GM18508 (cell line): ENCODE measurements around the gene ANKRD13B.
"Not testable (repeated sequence)": the region's sequence is repeated elsewhere in the genome, so short reads cannot be mapped to it uniquely, and the experiment has no call there.

Source experiments
- ATAC-seq: cut with Tn5 transposase; IDR thresholded peaks from one replicate; pipeline ENCODE4 v1.9.1; 2021; ENCODE audit warnings: moderate number of reproducible peaks; ENCODE audit not compliant: insufficient read depth, unreplicated experiment

ANKRD13B gene

DNA sequence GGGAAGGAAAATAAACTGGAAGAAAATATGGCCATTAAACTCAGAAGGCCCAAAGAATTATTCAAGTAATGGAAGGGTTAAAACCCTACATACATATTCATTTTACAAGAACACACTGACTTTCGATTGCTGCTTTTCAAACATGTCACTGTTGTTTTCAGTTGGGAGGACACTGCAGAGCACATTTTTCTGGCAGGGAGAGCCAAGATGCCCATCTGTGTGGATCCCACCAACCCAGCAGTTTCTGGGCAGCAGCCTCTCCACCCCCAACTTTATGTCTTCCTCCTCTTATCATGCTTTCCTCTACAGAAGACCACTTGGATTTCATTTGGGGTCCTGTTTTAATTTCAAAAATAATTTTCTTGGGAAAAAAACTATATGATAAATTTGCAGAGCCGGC, 36.9 kb downstream of the ANKRD13B start:
- no peak for ATAC-seq

DNA sequence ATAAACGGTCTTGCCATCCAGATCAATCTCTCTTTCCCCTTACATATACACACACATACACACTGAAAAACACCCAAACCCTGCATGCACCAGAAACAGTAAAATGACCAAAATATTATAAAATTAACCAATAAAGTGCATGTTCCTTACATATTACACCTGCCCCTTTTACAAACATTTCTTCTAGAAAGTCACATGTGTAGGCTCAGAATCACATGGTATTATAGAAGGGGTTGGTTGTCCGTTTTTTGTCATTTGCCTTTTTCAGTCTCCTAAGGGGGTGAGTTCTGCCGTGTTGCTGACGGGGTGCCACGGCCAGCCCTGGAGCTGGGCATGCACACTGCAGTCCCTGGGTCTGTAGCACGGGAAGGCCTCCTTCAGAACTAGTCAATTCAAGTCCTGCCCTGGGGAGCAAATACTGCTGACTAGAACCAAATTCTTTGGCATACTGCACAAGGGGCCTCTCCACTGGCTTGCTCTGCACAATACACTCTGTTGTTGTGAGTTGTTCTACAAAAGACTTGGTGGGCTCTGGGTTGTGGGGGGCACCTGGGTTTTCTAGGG, 37.8 kb downstream of the ANKRD13B start:
- ATAC-seq, result no peak

DNA sequence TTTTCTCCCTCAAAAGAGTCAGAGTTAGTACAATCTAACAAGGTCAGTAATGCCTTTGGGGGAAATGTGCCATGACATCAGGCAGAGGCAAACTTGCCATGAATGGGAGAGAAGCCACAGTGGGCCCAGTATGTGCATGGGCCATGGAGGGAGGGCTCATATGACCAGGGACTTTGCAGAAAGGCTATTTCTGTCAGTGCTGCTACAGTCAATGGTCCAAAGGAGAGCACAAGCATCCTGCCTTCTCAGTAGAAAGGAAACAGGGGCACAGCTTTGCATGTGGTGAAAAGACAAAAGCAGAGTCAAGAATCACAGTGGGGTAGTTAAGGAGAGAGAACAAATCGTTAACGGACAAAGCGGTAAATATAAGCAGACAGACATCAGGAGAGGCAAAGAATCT, 41.0 kb downstream of the ANKRD13B start:
- ATAC-seq, result no peak

DNA sequence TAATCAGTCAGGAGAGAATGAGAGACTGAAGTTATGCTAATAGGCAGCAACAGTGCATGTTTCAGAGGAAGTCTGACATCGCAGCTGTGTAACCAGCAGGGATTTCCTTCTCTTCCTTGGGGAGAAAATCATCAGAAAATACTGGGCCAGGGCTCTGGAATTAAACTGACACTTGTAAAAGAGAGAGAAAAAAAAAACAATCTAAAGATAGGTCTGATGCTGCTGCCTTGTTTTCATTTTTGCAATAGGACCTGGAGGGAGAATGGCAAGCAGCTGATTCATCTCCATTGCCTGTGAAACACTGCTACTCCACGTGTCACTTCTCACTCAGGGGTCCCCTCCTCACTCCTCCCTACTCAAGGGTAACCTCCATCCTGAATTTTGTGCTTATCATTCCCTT, 47.5 kb downstream of the ANKRD13B start:
- ATAC-seq, result no peak

DNA sequence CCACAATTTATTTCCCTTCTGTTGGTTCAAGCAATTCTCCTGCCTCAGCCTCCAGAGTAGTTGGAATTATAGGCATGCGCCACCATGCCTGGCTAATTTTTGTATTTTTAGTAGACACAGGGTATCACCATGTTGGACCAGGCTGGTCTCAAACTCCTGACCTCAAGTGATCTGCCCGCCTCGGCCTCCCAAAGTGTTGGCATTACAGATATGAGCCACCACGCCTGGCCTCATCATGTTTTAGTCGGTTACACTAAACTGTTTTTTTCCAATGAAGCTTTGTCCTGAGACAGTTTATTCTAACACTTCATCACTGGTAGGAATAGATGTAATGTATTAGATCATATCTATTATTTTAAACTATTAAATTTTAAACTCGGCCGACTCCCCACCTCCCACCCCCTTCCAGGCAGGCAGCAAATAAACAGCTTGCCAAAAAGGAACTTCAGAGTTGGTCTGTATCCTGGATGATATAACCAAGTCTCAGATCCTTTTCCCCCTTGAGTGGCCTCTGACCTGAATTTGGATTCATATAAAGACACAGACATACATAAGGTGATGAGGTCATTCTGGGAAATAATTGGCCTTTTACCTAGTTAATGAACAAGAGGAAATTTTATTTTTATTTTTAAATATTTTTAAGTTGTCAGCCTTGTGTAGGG, 48.2 kb downstream of the ANKRD13B start:
- no peak for ATAC-seq

DNA sequence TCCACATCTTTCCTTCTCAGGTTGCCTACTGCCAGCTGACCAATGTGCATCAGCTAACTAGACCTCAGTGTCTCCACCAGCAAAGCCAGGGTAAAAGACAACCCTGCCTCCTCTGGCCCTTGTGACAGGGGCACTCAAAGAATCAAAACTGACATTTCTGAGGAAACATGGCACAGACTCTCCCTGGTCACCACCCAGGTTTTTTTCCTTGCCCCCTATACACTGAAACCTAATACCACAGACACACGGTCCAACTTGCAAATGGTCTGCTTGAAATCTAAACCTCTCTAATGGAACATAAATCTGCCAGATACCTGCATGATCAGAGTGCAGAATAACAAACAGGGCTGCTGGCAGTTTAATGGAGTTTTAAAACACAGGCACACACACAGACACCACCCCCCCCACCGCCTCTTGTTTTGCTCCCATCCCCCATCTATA, 49.3 kb downstream of the ANKRD13B start:
- ATAC-seq, result no peak

DNA sequence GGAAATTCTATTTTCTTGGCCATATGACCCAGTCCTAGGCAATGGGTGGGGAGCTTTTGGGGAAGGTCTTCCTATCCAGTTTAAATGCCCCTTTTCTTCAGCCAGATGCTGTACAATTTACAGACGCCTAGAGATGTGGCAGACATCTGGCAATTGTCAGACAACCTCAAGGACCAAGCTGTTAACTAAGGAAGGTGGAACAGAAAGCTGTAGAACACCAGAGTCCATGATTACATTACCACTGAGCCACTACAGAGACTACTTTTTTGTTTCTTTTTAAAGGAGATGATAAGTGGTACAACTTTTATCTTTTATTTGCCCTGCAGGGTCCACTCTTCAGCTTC, 50.9 kb downstream of the ANKRD13B start:
- ATAC-seq, result no peak

DNA sequence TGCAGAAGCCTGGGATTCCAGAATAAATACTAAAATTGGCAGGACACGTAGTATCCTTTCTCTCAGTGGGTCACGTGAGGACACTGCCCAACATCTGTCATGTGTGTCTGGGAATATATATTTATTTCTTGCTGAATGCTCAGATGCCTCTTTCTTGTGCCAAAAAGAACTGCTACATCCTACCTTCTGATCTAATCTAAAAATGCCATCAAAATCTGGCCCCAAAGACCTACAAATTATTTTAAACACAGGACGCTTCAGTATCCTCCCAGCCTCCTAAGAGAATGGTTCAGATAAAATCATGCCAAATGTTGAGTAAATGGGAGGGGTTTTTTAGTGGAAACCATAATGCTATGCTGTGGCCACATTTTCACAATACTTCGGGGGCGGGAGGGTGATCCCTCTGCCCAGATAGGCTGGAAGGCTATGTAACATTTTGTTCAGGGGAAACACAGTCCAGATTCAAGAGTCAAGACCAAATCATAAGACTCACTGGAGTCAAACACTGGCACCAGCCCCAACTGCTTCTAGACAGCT, 52.7 kb downstream of the ANKRD13B start:
- ATAC-seq, result no peak

DNA sequence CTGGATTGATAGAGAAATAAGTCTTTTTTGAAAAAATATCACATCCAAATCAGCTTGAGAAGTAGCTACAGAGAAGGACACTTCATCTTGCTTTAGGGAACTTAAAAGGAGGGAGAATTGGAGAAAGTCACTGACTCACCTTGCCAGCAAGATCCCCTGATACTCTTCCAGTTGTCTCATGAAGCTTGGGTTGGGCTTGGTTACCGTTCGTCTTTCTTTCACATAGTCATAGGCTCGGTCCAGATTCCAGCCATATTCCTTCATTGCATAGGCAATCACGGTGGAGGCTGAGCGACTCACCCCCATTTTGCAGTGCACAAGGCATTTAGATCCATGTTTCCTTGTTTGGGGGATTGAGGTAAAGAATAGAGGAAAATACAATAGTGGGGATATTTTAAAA, 55.1 kb downstream of the ANKRD13B start:
- ATAC-seq, result no peak

DNA sequence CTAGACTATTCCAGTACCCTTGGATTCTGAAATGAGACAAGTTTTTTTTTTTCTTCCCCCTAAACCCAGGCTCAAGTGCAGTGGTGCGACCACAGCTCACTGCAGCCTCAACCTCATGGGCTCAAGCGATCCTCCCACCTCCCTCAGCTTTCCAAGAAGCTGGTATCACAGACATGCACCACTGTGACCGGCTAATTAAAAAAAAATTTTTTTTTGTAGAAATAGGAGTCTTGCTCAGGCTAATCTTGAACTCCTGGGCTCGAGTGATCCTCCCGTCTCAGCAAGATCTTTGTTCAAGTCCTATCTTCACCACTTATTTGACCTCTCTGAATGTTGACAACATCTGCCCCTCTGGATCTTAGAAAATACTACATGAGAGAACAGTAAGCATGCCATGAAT, 56.4 kb downstream of the ANKRD13B start:
- ATAC-seq, result no peak

DNA sequence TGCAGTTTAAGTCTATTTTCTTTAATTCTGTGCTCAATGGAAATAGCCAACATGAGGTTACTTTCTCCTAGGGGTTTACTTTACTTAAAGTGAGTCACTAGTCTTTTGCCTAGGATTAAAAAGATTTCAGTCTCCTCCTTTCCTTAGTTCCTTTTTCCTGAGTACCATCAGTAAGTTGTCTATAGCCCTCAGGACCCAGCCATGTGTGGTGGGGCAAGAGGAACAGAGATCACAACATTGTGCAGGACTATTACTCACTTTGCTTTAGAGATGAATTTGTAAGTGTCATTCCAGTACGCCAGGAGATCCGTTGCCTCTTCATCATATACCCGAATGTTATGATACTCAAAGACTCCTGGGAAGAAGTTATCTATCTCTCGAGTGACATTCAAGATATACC, 57.5 kb downstream of the ANKRD13B start:
- no peak for ATAC-seq

DNA sequence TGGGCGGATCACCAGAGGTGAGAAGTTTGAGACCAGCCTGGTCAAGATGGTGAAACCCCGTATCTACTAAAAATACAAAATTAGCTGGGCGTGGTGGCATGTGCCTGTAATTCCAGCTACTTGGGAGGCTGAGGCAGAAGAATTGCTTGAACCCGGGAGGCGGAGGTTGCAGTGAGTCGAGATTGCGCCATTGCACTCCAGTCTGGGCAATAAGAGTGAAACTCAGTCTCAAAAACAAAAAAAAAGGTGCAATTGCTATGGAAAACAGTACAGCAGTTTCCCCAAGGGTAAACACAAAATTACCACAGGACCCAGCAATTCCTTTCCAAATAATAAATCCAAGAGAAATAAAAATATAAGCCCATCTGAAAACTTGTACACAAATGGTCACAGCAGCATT, 59.0 kb downstream of the ANKRD13B start:
- ATAC-seq, result not testable (repeated sequence)

DNA sequence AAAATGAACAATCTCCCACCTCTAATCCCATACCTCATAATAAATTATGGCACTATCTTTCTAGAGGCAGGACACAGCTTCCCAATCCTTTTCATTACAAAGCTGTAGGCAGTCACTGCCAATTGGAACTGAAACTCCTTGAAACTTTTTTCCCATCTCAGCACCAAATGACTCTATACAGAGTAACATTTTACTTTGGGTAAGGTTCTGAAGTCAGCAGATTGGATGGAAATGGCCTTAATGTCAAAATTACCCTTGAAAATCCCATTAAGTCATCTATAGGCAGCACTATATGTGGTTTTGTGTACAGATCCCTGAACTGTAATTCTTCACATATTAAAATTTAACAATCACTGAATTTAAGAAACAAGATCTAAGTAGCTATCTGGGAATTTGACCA, 60.0 kb downstream of the ANKRD13B start:
- no peak for ATAC-seq

DNA sequence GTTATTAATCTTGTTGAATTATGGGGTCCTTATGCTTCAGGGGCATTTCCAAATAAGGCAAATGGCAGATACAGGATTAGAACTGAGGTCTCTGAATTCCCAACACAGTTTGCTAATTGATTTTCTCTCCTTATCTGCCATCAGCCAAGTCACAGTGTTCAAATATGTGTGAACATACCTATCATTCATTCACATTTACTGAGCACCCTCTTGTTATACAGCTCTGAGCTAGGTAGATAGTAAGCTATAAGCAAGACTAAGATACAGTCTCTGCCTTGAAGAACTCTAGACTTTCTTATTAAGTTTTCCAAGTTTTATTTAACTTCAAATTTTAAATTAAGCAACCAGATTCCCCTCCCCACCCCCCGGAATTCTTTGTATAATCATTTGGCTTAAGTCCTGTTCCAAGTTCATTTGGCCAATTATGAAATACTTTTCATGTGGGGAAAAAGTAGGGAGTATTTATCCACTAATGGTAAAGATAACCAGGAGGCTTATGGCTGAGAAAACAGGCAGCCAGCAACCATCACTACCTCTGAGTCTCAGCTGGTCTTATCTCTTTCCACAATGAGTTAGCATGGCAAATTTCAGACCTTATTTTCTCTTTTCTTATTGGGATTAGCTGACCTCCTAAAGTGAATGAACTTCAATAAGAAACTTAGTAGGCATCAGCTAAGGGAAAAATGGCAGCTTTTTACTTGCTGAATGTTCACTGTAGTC, 61.2 kb downstream of the ANKRD13B start:
- no peak for ATAC-seq

DNA sequence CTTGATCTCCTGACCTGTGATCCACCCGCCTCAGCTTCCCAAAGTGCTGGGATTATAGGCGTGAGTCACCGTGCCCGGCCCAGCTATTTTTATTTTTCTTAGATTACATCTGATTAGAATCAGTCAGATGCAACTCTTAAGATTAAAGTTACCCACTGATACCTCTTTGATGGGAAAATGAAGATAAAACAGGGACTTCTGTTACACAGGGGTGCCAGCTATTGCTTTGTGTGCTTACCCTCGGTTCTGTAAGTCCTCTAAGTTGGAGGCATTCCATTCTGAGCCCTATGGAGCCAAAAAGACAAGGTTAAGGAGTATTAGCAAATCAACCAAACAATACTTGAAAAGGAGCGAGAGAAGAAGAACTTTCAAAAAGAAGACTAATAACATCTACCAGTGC, 62.4 kb downstream of the ANKRD13B start:
- no peak for ATAC-seq

DNA sequence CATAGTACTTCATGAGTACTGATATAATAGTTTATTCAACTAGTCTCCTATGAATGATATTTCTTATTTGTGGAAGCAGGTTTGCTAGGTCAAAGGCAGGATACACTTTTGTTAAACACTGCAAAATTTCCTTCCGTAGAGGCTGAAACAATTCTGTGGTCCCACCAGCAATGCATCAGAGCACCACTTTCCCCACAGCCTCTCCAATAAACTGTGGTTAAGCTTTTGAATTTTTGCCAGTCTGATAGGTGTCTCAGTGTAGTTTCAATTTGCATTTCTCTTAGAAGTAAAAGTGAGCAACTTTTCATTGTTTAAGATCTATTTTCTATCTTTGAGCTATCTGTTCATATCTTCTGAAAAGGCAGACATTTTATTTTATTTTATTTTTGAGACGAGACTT, 66.2 kb downstream of the ANKRD13B start:
- ATAC-seq, result no peak

DNA sequence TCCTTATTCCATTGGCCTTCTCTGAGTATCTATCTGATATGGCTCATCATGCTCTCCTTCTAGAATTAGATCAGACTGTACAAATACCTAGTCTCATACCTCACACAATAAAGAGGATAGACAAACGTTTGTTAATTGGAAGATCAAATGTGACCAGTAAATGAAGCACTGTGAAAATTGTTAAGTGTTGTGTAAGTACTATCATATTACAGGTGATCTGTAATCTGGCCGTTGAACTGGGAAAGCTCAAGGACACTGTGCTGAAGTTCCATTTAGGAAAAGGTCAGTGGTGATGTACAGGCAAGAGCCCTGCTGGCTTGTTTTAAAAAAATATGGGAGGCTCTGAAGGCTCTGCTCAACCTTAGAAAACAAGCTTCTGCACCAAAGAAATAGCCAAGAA, 68.3 kb downstream of the ANKRD13B start:
- no peak for ATAC-seq

DNA sequence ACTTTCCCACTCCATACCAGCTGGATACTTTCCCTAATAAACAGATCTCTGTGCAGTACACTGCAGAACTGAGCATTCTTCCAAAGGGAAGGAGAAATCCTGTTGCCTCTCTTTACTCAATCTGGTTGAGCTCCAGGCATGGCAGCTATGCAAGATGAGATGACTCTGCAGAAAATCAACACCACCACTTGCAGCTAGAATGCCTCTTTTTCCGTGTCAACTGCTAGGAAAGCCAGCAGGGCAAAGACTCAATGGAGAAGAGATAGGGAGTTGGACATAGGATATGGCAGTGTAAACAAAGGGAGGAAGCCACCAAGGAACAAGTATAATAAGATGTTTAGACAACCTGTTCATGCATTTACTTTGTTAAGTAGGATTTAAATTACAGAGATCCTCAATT, 70.2 kb downstream of the ANKRD13B start:
- ATAC-seq, result no peak
